ENCODE measurements around the gene TMPRSS2. TPM values are rescaled to one million over a fixed set of nuclear protein-coding genes. Genes with fewer than 3 reads are reported as not detected.

Gene TMPRSS2
- total RNA-seq, 4 donors from 2014 or later: 0.26 to 1.5 TPM; not detected in 2

- H3K27me3 ChIP-seq: peaks cover 0 to 7% of the 10 kb centered on the region in 2 donors
- H3K36me3 ChIP-seq: no peaks in the 10 kb centered on the region
- H3K4me1 ChIP-seq: no peaks in the 10 kb centered on the region
- no peak overlapping the region for H3K4me3 ChIP-seq
- H3K9me3 ChIP-seq: no peaks in the 10 kb centered on the region
- intact Hi-C loops (cut with DNase I; ENCODE audit: low total_unique reads): no loop called here
- no peak overlapping the region for H3K27ac ChIP-seq
- TF ChIP-seq CTCF (IDR thresholded peaks at IDR 0.05): no peak
- TF ChIP-seq POLR2A (IDR thresholded peaks at IDR 0.05): no peak
- no peak for DNase-seq
Measured at GRCh38 chr21:41545500-41546359, 37.8 kb upstream of the TMPRSS2 start.

DNA sequence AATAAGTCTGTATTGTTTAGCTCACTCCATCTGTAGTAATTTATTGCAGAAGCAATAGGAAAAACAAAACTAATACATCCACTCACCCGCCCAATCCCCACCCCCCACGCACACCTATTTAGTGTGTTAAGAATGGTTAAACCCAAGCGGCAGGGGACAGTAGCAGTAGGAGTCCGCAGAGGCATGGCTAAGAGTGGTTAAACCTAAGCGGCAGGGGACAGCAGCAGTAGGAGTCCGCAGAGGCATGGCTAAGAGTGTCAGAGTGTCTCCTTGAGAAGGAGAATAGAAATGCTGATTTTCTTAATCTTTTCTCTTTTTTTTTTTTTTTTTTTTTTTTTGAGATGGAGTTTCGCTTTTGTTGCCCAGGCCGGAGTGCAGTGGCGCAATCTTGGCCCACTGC lies 34.8 kb upstream of the TMPRSS2 start:
- H3K4me3 ChIP-seq: no peak overlapping the region
- no peaks in the 10 kb centered on the region for H3K36me3 ChIP-seq
- H3K4me1 ChIP-seq: no peaks in the 10 kb centered on the region
- no peak overlapping the region for H3K27ac ChIP-seq
- H3K27me3 ChIP-seq: peaks cover 0 to 7% of the 10 kb centered on the region in 2 donors
- TF ChIP-seq CTCF (IDR thresholded peaks at IDR 0.05) (no peak), POLR2A (IDR thresholded peaks at IDR 0.05) (no peak)
- DNase-seq: no peak
- no peaks in the 10 kb centered on the region for H3K9me3 ChIP-seq
- intact Hi-C loops (cut with DNase I; ENCODE audit: low total_unique reads): no loop called here

GRCh38 chr21:41537356-41537755 lies 29.4 kb upstream of the TMPRSS2 start:
- DNase-seq: no peak
- Histone ChIP-seq H3K27me3 (no peaks in the 10 kb centered on the region), H3K4me1 (no peaks in the 10 kb centered on the region), H3K9me3 (no peaks in the 10 kb centered on the region), H3K4me3 (no peak overlapping the region), H3K27ac (no peak overlapping the region), H3K36me3 (no peaks in the 10 kb centered on the region)
- intact Hi-C loops (cut with DNase I; ENCODE audit: low total_unique reads): no loop called here
- TF ChIP-seq POLR2A (IDR thresholded peaks at IDR 0.05) (no peak), CTCF (IDR thresholded peaks at IDR 0.05) (no peak)

- no peak for DNase-seq
- H3K4me3 ChIP-seq: no peak overlapping the region
- no peaks in the 10 kb centered on the region for H3K4me1 ChIP-seq
- no peaks in the 10 kb centered on the region for H3K9me3 ChIP-seq
- no peaks in the 10 kb centered on the region for H3K27me3 ChIP-seq
- no peak overlapping the region for H3K27ac ChIP-seq
- intact Hi-C loops (cut with DNase I; ENCODE audit: low total_unique reads): no loop called here
- H3K36me3 ChIP-seq: no peaks in the 10 kb centered on the region
- TF ChIP-seq CTCF (IDR thresholded peaks at IDR 0.05): no peak
- no peak for TF ChIP-seq POLR2A (IDR thresholded peaks at IDR 0.05)
Measured at GRCh38 chr21:41536827-41537103, 28.8 kb upstream of the TMPRSS2 start.

DNA sequence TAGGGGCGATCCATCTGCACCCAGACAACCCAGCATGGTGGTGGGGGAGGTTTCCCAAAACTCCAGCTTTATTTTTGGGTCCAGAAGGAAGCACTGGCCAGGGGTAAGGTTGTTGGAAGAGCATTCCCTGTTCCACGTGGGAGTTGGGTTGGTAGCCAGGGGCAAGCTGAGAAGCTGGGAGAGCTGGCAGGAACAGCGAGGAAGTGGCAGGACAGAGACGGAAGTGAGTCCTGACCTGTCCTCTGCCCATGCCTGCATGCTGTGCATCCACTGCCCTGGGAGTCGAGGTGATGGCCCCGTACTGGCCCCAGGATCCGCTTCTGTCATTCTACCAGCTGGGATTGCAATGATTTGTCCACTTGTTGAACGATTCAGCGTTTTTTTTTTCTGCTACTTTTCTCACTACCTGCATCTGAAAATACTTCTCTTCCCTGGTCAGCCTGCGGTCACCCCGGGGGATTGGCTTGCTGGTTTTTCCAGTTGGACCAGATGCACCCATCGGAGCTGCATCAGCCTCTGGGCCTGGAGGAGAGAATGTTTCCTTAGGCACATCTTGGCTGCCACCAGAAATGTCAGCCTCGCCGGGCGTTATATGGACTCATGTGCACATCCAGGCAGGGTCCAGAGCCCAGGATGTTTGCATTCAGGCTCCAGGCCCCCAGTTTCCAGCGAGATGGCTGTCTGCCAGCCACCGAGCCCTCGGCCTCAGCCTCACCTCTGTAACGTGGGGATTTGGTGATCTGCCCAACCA lies 28.3 kb upstream of the TMPRSS2 start:
- no peak for DNase-seq
- no peaks in the 10 kb centered on the region for H3K27me3 ChIP-seq
- intact Hi-C loops (cut with DNase I; ENCODE audit: low total_unique reads): no loop called here

More for the DNA sequence above, 28.3 kb upstream of the TMPRSS2 start:
- Histone ChIP-seq H3K4me1 (no peaks in the 10 kb centered on the region), H3K9me3 (no peaks in the 10 kb centered on the region), H3K36me3 (no peaks in the 10 kb centered on the region), H3K27ac (no peak overlapping the region), H3K4me3 (no peak overlapping the region)
- TF ChIP-seq CTCF (IDR thresholded peaks at IDR 0.05) (no peak), POLR2A (IDR thresholded peaks at IDR 0.05) (no peak)
